ENCODE data around the gene SDCCAG8. TPM values are rescaled to one million over a fixed set of nuclear protein-coding genes. Genes with fewer than 3 reads are reported as not detected.

The SDCCAG8 gene
- total RNA-seq, 2 donors from 2014 or later: 29.0 to 34.5 TPM

DNA sequence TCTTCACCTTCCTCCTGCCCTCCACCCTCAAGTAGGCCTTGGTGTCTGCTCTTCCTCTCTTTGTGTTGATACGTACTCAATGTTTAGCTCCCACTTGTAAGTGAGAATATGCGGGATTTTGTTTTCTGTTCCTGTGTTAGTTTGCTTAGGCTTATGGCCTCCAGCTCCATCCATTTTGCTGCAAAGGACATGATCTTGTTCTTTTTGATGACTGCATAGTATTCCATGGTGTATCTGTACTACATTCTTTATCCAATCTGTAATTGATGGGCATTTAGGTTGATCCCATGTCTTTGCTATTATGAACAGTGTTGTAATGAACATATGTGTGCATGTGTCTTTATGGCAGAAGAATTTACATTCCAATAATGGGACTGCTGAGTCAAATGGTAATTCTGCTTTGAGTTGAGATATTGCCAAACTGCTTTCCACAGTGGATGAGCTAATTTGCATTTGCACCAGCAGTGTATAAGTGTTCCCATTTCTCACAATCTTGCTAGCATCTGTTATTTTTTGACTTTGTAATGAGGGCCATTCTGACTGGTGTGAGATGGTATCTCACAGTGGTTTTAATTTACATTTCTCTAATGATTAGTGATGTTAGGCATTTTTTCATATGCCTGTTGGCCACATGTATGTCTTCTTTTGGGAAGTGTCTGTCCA is 272.7 kb downstream of the SDCCAG8 start:
- TF ChIP-seq CTCF (IDR thresholded peaks at IDR 0.05): no peak
- H3K4me3 ChIP-seq: no peak overlapping the region
- DNase-seq (ENCODE audit: low spot score): no peak
- no peak overlapping the region for H3K27ac ChIP-seq
- no peaks in the 10 kb centered on the region for H3K27me3 ChIP-seq
- H3K4me1 ChIP-seq: no peaks in the 10 kb centered on the region
- H3K9me3 ChIP-seq: no peaks in the 10 kb centered on the region
- H3K36me3 ChIP-seq: no peaks in the 10 kb centered on the region

GRCh38 chr1:243529512-243529911 is 273.7 kb downstream of the SDCCAG8 start:
- no peak overlapping the region for H3K27ac ChIP-seq
- H3K4me3 ChIP-seq: no peak overlapping the region
- no peak for TF ChIP-seq CTCF (IDR thresholded peaks at IDR 0.05)
- no peaks in the 10 kb centered on the region for H3K27me3 ChIP-seq
- H3K36me3 ChIP-seq: no peaks in the 10 kb centered on the region
- no peaks in the 10 kb centered on the region for H3K9me3 ChIP-seq
- DNase-seq (ENCODE audit: low spot score): no peak
- H3K4me1 ChIP-seq: no peaks in the 10 kb centered on the region

DNA sequence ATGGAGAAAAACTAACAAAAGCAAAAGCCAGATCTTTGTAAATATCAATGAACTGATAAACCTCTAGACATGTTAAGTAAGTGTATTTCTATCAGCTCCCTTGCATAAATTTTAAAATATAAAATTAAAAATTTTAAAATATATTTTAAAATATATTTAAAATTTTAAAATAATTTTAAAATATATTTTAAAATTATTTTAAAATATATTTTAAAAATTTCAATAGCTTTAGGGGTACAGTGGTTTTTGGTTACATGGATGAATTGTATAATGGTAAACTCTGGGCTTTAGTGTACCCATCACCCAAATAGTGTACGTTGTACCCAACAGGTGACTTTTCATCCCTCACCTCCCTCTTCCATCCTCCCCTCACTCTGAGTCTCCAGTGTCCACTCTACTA is 279.2 kb downstream of the SDCCAG8 start:
- H3K9me3 ChIP-seq: no peaks in the 10 kb centered on the region
- no peaks in the 10 kb centered on the region for H3K36me3 ChIP-seq
- DNase-seq (ENCODE audit: low spot score): no peak
- H3K27ac ChIP-seq: no peak overlapping the region
- H3K4me3 ChIP-seq: no peak overlapping the region
- no peaks in the 10 kb centered on the region for H3K27me3 ChIP-seq
- H3K4me1 ChIP-seq: no peaks in the 10 kb centered on the region
- TF ChIP-seq CTCF (IDR thresholded peaks at IDR 0.05): no peak

- Histone ChIP-seq H3K27ac (no peak overlapping the region), H3K9me3 (no peaks in the 10 kb centered on the region), H3K36me3 (no peaks in the 10 kb centered on the region), H3K27me3 (no peaks in the 10 kb centered on the region), H3K4me3 (no peak overlapping the region), H3K4me1 (no peaks in the 10 kb centered on the region)
- no peak for TF ChIP-seq CTCF (IDR thresholded peaks at IDR 0.05)
- no peak for DNase-seq (ENCODE audit: low spot score)
Measured at GRCh38 chr1:243539636-243540035, 283.8 kb downstream of the SDCCAG8 start.

DNA sequence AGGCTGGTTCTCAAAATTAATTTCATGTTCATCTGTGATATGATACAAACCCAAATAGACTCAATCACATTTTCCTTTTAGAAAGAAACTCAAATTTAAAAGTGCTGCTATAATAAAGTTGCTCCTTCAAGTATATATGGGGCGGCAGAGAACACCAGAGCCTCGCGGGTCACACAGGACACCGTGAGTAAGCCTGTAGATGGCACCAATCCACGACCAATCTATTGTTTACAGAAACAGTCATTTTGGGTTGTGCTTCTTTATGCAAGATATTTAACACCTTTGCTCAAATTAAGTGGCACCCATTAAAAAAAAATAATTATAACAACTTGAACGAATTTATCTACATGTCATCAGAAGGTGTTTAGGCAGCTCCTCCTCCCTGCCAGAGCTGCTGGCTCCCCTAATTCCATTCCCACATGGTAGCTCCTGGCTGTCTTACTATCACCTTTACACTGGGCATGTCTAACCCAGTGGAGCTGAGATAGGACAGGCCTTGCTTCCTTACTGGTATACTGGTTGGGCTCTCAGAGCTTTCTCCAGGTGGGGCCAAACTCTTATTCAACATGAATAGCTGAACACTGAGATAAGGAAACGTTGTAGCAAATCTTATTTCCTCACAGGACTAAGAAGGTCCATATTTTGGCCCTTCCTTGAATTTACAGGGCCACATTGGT is 287.0 kb downstream of the SDCCAG8 start:
- no peak for TF ChIP-seq CTCF (IDR thresholded peaks at IDR 0.05)

More for the DNA sequence above, 287.0 kb downstream of the SDCCAG8 start:
- Histone ChIP-seq H3K4me1 (no peaks in the 10 kb centered on the region), H3K36me3 (peaks cover 3% of the 10 kb centered on the region), H3K27me3 (no peaks in the 10 kb centered on the region), H3K27ac (no peak overlapping the region), H3K4me3 (no peak overlapping the region), H3K9me3 (no peaks in the 10 kb centered on the region)
- DNase-seq (ENCODE audit: low spot score): no peak
